ENCODE data around the gene CPEB1. TPM values are rescaled to one million over a fixed set of nuclear protein-coding genes. Genes with fewer than 3 reads are reported as not detected.

The CPEB1 gene
- total and polyA plus RNA-seq, 2 of the 13 experiments (the other 11 are each of a cell fraction or from before 2014, with no cell fraction given): 0.03 to 0.07 TPM

DNA sequence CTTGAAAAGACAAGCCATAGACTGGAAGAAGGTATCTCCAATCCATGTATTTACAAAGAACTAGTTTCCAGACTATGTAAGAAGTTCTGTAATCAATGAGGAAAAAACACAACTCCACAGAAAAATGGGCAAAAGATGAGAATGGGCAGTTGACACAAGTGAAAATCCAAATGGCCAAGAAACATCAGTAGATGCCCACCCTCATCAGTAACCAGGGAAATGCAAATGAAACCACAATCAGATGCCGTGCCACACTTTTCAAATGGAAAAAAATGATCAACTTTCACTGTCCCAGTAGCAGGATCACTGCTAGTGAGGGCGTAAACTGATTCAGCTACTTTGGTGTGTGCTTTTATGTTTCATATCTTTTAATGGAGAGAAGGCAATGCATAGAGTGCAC, 4.5 kb upstream of the CPEB1 start (continued):
- TF ChIP-seq, protein P1, sequence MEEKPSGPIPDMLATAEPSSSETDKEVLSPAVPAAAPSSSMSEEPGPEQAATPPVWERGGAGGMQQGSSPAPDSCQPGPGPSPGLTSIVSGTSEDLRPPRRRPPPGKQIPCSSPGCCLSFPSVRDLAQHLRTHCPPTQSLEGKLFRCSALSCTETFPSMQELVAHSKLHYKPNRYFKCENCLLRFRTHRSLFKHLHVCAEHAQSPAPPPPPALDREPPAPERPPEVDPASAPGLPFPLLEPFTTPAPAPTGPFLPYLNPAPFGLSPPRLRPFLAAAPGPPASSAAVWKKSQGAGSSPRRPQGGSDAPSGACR (CRISPR knock-in tag; IDR thresholded peaks at IDR 0.05): no peak
- TF ChIP-seq, protein P2, sequence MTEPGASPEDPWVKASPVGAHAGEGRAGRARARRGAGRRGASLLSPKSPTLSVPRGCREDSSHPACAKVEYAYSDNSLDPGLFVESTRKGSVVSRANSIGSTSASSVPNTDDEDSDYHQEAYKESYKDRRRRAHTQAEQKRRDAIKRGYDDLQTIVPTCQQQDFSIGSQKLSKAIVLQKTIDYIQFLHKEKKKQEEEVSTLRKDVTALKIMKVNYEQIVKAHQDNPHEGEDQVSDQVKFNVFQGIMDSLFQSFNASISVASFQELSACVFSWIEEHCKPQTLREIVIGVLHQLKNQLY (CRISPR knock-in tag; IDR thresholded peaks at IDR 0.05): no peak
- no peak for TF ChIP-seq ZSCAN20 (CRISPR knock-in tag; IDR thresholded peaks at IDR 0.05; ENCODE audit: borderline replicate concordance)
- TF ChIP-seq RFX1 (IDR thresholded peaks at IDR 0.05): no peak
- TF ChIP-seq JUN (CRISPR knock-in tag; IDR thresholded peaks at IDR 0.05): no peak
- TF ChIP-seq, protein P3, sequence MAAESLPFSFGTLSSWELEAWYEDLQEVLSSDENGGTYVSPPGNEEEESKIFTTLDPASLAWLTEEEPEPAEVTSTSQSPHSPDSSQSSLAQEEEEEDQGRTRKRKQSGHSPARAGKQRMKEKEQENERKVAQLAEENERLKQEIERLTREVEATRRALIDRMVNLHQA (CRISPR knock-in tag; IDR thresholded peaks at IDR 0.05): no peak
- TF ChIP-seq MED1 (CRISPR knock-in tag; IDR thresholded peaks at IDR 0.05): no peak

DNA sequence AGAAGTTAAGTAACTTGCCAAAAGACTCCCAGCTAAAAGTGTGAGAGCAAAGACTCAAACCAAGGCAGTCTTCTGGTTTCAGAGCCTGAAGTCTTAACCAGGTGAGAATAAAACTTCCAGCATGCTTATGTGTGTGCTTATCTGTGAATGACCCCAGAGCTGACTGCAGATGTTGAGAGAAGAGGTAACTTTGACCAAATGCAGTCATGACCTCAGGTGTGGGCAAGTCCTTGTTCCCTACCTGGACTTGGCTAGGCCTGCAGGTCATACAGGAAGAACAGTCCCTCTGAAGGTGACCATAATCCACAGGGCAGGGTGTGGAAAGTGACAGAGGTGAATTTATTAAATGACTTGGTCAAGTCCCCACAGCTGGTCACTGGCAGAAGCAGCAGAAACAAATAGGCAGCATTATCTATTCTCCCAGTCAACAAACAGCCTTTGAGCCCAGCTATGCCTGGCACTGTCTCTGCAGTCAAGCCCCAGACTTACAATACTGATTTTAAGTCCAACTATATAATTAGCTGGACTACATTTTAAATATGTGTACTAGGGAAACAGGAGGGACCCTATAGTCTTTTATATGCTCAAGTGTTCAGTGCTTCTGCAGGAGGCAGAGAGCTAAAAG, 3.0 kb upstream of the CPEB1 start:
- no peak for ATAC-seq
- TF ChIP-seq ELF1 (CRISPR knock-in tag; IDR thresholded peaks at IDR 0.05) (no peak), ZNF557 (CRISPR knock-in tag; IDR thresholded peaks at IDR 0.05) (no peak)
- TF ChIP-seq, protein P4, sequence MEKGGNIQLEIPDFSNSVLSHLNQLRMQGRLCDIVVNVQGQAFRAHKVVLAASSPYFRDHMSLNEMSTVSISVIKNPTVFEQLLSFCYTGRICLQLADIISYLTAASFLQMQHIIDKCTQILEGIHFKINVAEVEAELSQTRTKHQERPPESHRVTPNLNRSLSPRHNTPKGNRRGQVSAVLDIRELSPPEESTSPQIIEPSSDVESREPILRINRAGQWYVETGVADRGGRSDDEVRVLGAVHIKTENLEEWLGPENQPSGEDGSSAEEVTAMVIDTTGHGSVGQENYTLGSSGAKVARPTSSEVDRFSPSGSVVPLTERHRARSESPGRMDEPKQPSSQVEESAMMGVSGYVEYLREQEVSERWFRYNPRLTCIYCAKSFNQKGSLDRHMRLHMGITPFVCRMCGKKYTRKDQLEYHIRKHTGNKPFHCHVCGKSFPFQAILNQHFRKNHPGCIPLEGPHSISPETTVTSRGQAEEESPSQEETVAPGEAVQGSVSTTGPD (CRISPR knock-in tag; IDR thresholded peaks at IDR 0.05): no peak
- TF ChIP-seq, protein P5, sequence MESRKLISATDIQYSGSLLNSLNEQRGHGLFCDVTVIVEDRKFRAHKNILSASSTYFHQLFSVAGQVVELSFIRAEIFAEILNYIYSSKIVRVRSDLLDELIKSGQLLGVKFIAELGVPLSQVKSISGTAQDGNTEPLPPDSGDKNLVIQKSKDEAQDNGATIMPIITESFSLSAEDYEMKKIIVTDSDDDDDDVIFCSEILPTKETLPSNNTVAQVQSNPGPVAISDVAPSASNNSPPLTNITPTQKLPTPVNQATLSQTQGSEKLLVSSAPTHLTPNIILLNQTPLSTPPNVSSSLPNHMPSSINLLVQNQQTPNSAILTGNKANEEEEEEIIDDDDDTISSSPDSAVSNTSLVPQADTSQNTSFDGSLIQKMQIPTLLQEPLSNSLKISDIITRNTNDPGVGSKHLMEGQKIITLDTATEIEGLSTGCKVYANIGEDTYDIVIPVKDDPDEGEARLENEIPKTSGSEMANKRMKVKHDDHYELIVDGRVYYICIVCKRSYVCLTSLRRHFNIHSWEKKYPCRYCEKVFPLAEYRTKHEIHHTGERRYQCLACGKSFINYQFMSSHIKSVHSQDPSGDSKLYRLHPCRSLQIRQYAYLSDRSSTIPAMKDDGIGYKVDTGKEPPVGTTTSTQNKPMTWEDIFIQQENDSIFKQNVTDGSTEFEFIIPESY (CRISPR knock-in tag; IDR thresholded peaks at IDR 0.05): no peak
- TF ChIP-seq, protein P6, sequence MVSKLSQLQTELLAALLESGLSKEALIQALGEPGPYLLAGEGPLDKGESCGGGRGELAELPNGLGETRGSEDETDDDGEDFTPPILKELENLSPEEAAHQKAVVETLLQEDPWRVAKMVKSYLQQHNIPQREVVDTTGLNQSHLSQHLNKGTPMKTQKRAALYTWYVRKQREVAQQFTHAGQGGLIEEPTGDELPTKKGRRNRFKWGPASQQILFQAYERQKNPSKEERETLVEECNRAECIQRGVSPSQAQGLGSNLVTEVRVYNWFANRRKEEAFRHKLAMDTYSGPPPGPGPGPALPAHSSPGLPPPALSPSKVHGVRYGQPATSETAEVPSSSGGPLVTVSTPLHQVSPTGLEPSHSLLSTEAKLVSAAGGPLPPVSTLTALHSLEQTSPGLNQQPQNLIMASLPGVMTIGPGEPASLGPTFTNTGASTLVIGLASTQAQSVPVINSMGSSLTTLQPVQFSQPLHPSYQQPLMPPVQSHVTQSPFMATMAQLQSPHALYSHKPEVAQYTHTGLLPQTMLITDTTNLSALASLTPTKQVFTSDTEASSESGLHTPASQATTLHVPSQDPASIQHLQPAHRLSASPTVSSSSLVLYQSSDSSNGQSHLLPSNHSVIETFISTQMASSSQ (IDR thresholded peaks at IDR 0.05; ENCODE audit: low read depth): no peak
- TF ChIP-seq, protein P6 (CRISPR knock-in tag; IDR thresholded peaks at IDR 0.05; ENCODE audit: borderline replicate concordance): no peak

More for the DNA sequence above, 3.0 kb upstream of the CPEB1 start:
- no peak overlapping the region for H3K4me2 ChIP-seq (ENCODE audit: low read depth, low read length)
- H3K9me3 ChIP-seq (ENCODE audit: low read length): no peaks in the 10 kb centered on the region
- H3K27ac ChIP-seq (ENCODE audit: extremely low read length, insufficient read depth, low read length): no peak overlapping the region
- in situ Hi-C loops (cut with HindIII; ENCODE audit: extremely low pct_ligation_motif_present, low pct_unique_long_range_greater_than_20kb) (no loop called here), intact Hi-C loops (cut with micrococcal nuclease; ENCODE audit: unreplicated experiment) (no loop called here)
- no peaks in the 10 kb centered on the region for H3K79me2 ChIP-seq (ENCODE audit: insufficient read depth, low read length)
- H3K4me1 ChIP-seq (ENCODE audit: insufficient read depth, low read length): no peaks in the 10 kb centered on the region
- ChIA-PET POLR2A (no interaction called here), CTCF (ENCODE audit: low intra/inter-chr PET ratio, low total read pairs) (no interaction called here)
- no peak for DNase-seq (ENCODE audit: low spot score)
- no peak overlapping the region for H3K9ac ChIP-seq (ENCODE audit: insufficient read depth, low read depth, low read length)
- H3K36me3 ChIP-seq (replicated peaks in 1 of 2; ENCODE audit: control insufficient read depth in 1 of 2, insufficient read depth in 2 of 2, low read length in 2 of 2): no peaks in the 10 kb centered on the region
- no peaks in the 10 kb centered on the region for H4K20me1 ChIP-seq (ENCODE audit: insufficient read depth, low read length)
- H3K27me3 ChIP-seq (ENCODE audit: control insufficient read depth in 1 of 2, insufficient read depth in 2 of 2, low read length in 2 of 2): peaks cover 4 to 27% of the 10 kb centered on the region in 2 experiments; a peak in 3 of 5 replicates
- no peak for FAIRE-seq
- BruUV-seq (replicated peaks): no TSS peak
- H3K4me3 ChIP-seq (replicated peaks in 1 of 3; ENCODE audit: insufficient read depth in 1 of 3, low read depth in 2 of 3, low read length in 3 of 3): no peak overlapping the region
- H2AFZ ChIP-seq (ENCODE audit: low read length): no peak overlapping the region

Data from HepG2 (cell line).